Retina (tissue), 1 donor: ENCODE results near the gene SNRPD3.
"Not testable (repeated sequence)": the region's sequence is repeated elsewhere in the genome, so short reads cannot be mapped to it uniquely, and the experiment has no call there.

Source experiments
- DNase-seq: peaks from one replicate; pipeline ENCODE4 v3.0.0-alpha.2; 2016

The SNRPD3 gene

GRCh38 chr22:24593559-24593835 is 37.7 kb downstream of the SNRPD3 start:
- not testable (repeated sequence) for DNase-seq

DNA sequence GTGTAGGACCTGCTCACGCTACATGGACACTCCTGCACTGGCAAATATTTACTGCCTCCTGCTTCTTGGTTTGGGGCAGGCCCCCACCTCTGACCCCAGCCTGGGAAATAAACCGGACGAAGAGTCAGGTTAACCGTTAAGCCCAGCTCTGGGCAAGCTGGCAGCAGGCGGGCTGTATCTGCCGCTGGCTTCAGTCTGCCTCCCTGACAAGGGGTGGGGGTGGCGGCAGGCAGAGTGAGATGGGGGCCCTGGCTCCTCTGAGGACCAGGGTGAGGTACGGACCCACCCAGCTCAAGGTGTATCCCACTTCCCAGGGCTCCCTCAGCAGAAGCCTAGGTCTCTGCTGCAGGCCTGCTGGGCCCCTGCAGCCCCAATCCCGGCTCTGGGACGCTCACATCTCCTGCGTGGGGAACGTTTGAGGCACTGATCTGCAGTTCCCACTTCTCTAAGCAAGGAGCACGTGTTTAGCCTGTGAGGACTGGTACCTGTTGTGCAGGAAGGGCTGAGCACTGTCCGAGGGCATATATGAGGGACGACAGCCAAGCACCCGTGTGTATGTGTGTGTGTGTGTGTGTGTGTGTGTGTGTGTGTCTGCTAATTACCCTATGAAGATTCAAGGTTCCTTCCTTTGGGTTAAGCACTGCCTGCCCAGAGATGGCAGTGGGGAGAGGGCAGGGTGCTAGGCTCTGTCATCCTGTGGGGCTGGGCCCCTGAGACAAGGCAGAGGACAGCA is 38.2 kb downstream of the SNRPD3 start:
- DNase-seq, result peak; percentile 34

GRCh38 chr22:24594569-24595120 is 38.8 kb downstream of the SNRPD3 start:
- DNase-seq, result peak; percentile 33

GRCh38 chr22:24595228-24595627 is 39.4 kb downstream of the SNRPD3 start:
- DNase-seq, result no peak

DNA sequence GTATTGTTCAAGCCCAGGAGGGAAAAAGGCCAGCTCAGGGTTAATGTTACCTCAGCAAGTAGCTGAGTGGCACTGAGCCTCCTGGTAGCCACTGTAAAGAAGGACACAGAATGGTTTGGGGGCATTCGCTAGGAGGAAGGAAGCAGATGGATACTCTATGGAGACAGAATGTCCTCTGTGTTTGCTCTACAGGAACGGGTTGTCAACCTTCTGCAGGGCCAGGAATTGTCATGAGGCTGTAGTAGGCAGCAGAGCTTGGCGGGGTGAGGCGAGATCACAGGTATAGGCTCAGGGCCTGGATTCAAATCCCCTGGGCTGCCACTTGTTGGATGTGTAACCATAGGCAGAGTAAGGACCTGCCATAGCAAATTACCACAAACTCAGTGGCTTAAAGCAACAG is 40.1 kb downstream of the SNRPD3 start:
- DNase-seq, result no peak

DNA sequence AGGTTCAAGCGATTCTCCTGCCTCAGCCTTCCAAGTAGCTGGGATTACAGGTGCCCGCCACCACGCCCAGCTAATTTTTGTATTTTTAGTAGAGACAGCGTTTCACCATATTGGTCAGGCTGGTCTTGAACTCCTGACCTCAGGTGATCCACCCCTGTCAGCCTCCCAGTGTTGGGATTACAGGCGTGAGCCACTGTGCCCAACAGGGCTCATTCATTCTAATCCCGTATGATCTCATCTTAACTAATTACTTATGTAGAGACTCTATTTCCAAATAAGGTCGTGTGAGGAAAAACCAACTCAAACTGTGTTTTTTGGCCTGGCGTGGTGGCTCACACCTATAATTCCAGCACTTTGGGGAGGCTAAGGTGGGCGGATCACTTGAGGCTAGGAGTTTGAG is 41.3 kb downstream of the SNRPD3 start:
- DNase-seq, result not testable (repeated sequence)

DNA sequence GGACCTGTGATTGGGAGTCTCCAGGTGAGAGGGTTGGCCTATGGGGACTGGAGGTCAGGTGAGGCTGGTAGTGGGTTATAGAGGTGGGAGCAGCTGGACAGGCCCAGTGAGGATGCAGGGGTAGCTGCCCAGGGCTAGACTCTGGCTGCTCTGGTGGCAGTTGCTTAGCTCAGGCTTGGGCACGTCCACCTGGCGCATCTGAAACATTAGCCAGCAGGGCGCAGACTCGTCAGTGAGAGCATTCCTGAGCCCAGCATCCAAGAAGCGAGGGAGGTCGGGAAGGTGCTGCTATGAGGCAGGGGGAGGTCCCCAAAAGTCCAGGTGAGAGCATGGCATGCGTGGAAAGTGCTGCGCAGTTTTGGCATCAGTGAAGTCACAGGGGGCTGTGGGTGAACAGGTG is 43.7 kb downstream of the SNRPD3 start:
- DNase-seq, result no peak

DNA sequence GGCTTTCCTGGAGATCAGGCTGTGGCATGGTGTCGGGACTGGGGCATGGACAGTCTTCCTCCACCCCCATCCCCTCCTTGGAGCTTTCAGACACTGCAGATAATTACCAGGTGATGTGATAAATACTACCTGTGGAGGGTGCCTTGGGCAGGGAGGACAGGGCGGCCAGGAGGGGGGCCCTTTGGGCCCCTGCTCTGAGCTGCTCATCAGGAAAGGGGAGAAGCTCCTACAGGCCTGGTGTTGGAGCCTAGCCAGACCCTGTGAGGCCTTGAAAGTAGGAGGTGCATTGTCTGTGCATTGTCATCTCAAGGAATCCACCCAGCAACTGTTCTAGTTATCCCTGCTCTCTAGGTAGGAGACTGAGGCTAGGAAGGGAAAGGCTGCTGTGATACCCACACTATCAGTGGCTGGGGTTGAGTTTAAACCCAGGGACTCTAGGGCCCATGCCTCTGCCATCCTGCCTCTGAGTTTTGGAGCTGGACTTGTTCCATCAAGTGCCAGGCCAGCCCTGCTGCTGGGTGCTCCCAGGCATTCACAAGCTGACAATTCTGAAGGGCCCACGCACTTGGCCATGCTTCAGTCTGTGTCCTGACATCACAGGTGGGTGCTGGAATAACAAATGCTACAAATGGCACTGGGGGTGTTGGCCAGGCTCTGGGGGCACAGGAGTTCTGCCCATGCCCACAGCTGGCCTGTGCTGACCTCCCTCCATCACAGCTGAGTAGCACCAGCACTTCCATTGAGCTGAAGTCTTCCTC is 44.3 kb downstream of the SNRPD3 start:
- DNase-seq, result not testable (repeated sequence)

DNA sequence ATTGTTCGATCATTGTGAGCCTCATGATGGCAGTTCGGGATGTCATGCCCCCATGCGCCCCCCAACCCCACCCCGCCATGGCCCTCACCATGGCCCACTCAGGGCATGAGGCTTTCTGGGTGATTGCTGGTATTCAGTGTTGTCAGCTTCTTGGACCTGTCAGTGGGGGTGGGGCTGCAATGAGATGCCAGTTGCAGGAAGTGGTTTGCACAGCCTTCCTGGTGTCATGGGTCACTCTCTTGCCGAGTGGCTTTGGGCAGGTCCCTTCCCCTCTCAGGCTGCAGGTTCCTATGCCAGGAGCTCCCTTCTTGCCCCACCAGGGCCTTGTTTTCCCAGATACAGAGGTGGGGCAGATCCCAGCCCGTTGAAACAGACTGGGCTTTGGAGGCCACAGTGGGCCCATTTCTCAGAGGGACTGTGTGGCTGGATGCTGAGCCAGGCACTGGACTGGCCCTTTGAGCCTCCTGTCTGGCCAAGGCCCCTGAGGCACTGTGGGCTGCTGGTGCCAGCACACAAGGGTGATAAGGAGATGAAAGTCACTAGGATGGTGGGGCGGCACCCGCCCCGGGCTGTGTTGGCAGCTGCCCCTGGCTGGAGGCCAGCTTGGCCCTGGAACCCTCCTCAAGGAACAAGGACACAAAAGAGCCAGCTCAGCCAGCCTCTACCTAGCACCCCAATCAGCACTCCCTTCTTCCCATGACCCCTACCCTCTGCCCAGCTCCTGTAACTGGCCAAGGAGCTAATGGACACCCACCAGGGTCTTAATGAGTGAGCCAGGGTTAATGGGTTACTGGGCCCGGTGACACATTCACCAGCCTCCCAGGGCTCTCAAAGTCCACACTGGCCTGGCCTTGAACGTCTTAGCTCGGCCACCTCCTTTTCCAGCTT is 45.7 kb downstream of the SNRPD3 start:
- no peak for DNase-seq

- DNase-seq, result not testable (repeated sequence)
Observed at GRCh38 chr22:24602105-24602749, 46.4 kb downstream of the SNRPD3 start.

GRCh38 chr22:24602847-24603769 is 47.3 kb downstream of the SNRPD3 start, which contains the start of gene GGT1:
Gene GGT1 (plus strand): TSS chr22:24603193. CDS start chr22:24611082, 7,889 bp downstream.
- DNase-seq, result not testable (repeated sequence)

GRCh38 chr22:24603770-24604629 is 48.2 kb downstream of the SNRPD3 start:
- DNase-seq, result not testable (repeated sequence)

- not testable (repeated sequence) for DNase-seq
Observed at GRCh38 chr22:24606340-24606739, 50.5 kb downstream of the SNRPD3 start.

DNA sequence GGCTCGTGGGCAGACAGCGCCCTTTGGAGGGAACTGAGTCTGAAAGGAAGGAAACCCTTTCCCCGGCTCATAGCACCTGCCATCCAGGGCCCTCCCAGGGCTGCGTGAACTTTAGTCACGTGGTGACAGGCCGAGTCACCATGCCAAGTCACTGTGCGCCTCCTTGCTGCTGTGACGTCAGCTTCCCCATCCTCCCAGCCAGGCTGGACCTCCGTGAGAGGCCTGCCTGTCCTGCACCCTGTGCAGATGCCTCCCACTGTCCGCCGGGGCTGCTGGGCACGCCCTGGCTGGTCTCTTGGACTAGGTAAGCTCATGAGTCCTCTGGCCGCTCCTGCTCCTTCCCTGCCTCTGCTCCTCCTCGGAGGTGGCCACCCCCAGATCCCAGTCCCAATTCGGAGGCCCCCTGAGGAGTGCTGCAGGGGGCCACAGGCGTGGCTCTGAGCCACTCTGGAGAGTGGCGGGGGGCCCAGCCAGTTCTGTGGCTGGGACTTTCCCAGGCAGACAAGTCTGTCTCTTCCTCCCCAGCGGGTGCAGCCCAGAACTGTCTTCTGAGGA is 51.7 kb downstream of the SNRPD3 start:
- DNase-seq, result not testable (repeated sequence)

DNA sequence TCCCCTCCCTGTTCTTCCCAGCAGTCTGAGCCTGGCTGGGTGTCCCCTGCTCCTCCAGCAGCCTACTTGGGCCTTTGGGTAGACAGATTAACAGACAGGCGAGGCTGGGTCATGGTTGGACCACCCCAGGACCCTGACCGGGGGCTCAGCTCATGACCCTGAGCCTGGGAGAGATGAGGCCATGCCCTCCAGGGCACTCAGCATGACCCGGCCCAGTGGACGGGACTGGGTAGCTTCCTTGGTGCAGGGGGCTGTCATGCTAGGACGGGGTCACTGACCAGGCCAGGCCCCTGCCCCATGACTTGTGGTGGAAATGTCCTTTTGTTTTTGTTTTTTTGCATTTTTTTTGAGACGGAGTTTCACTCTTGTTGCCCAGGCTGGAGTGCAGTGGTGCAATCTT is 52.5 kb downstream of the SNRPD3 start:
- not testable (repeated sequence) for DNase-seq

DNA sequence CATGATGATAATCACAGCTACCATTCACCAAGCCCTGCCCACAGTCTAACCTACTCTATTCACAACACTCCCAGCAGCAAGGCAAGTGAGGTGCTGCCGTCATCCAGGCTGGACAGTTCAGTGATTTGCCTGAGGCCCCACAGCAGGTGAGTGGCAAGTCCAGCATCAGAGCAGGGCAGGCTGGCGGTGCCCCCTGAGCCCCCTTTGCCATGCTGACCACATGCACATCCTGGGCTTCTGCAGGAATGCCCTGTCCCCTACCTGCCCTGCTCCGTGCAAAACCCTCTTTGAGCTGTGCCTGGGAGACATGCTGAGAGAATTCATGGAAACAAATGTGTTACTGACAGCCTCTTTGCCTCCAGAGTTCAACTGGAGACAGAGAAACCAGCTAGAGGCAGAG is 54.1 kb downstream of the SNRPD3 start:
- DNase-seq, result not testable (repeated sequence)

GRCh38 chr22:24614794-24615193 is 59.0 kb downstream of the SNRPD3 start:
- not testable (repeated sequence) for DNase-seq

GRCh38 chr22:24621244-24621643 is 65.4 kb downstream of the SNRPD3 start:
- not testable (repeated sequence) for DNase-seq

GRCh38 chr22:24622596-24622995 is 66.8 kb downstream of the SNRPD3 start:
- not testable (repeated sequence) for DNase-seq
